DOHH2 (cell line): ENCODE data around the gene TMEM26.

Experiments
- H3F3A ChIP-seq: fragments of 200-600 bp; sonication (generic), shearing (Covaris generic); 2 replicates; pipeline ENCODE4 v1.6.0; 2016; ENCODE audit warnings: antibody characterized with exemption, mild to moderate bottlenecking; ENCODE audit not compliant: control insufficient read depth, insufficient read depth
- H3K27ac ChIP-seq: fragments of 200-600 bp; sonication (generic); 2 replicates; pipeline ENCODE4 v1.5.1; 2014; ENCODE audit warnings: low read depth, mild to moderate bottlenecking, low read length, moderate library complexity
- H3K27me3 ChIP-seq: fragments of 200-600 bp; sonication (generic); 2 replicates; pipeline ENCODE4 v1.6.1; 2014; ENCODE audit warnings: mild to moderate bottlenecking, low read length, mixed read lengths; ENCODE audit not compliant: control insufficient read depth
- H3K36me3 ChIP-seq: fragments of 200-600 bp; sonication (generic); 2 replicates; pipeline ENCODE4 v1.6.1; 2014; ENCODE audit warnings: mild to moderate bottlenecking, low read length, moderate library complexity, mixed read lengths; ENCODE audit not compliant: control insufficient read depth
- H3K4me1 ChIP-seq: fragments of 200-600 bp; sonication (generic); 2 replicates; pipeline ENCODE4 v1.6.1; 2014; ENCODE audit warnings: mild to moderate bottlenecking, low read length, mixed read lengths; ENCODE audit not compliant: control insufficient read depth
- H3K4me2 ChIP-seq: fragments of 200-600 bp; sonication (generic); 2 replicates; pipeline ENCODE4 v1.6.0; 2014; ENCODE audit warnings: mild to moderate bottlenecking, low read length, moderate library complexity
- H3K4me3 ChIP-seq: fragments of 200-600 bp; sonication (generic); 2 replicates; pipeline ENCODE4 v1.5.1; 2014; ENCODE audit warnings: mild to moderate bottlenecking, low read length, mixed read lengths
- H3K79me2 ChIP-seq: fragments of 200-600 bp; sonication (generic); 2 replicates; pipeline ENCODE4 v1.6.1; 2014; ENCODE audit warnings: mild to moderate bottlenecking, low read length, mixed read lengths; ENCODE audit not compliant: control insufficient read depth
- H3K9me2 ChIP-seq: fragments of 200-600 bp; sonication (generic); replicated peaks from 2 replicates; pipeline ENCODE4 v1.6.1; 2014; ENCODE audit warnings: mild to moderate bottlenecking, low read length, mixed read lengths; ENCODE audit not compliant: control insufficient read depth
- H3K9me3 ChIP-seq: fragments of 200-600 bp; sonication (generic); 2 replicates; pipeline ENCODE4 v1.6.1; 2014; ENCODE audit warnings: antibody characterized with exemption, low read length, mixed read lengths; ENCODE audit not compliant: control insufficient read depth, insufficient read depth
- H4K20me1 ChIP-seq: fragments of 200-600 bp; sonication (generic); 2 replicates; pipeline ENCODE4 v1.6.0; 2014; ENCODE audit warnings: low read depth, mild to moderate bottlenecking, antibody characterized with exemption, low read length, moderate library complexity; ENCODE audit not compliant: control insufficient read depth, insufficient read depth
- CTCF ChIP-seq: fragments of 200-600 bp; sonication (generic); IDR thresholded peaks from one replicate; pipeline ENCODE4 v1.5.1; 2014; ENCODE audit warnings: antibody characterized with exemption, mild to moderate bottlenecking, low read depth, low read length; ENCODE audit not compliant: poor library complexity, severe bottlenecking
- EZH2phosphoT487 ChIP-seq: fragments of 200-600 bp; sonication (generic); IDR thresholded peaks from 2 replicates; pipeline ENCODE4 v1.6.1; 2017; ENCODE audit warnings: borderline replicate concordance, mild to moderate bottlenecking, antibody characterized with exemption, low read length, moderate library complexity, mixed read lengths

Gene TMEM26

DNA sequence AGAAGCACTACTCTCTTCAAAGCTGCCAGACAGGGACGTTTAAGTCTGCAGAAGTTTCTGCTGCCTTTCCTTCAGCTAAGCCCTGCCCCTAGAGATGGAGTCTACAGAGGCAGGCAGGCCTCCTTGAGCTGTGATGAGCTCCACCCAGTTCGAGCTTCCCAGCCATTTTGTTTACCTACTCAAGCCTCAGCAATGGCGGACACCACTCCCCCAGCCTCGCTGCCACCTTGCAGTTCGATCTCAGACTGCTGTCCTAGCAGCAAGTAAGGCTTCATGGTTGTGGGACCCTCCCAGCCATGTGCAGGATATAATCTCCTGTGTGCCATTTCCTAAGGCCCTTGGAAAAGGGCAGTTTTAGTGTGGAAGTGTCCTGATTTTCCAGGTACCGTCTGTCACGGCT, 74.3 kb downstream of the TMEM26 start:
- Histone ChIP-seq H3K79me2 (no peaks in the 10 kb centered on the region), H3K27ac (no peak overlapping the region), H3K4me1 (no peaks in the 10 kb centered on the region), H3K27me3 (no peaks in the 10 kb centered on the region), H3K9me2 (no peaks in the 10 kb centered on the region), H3K4me2 (no peak overlapping the region), H4K20me1 (no peaks in the 10 kb centered on the region), H3K4me3 (no peak overlapping the region), H3K9me3 (peaks cover 4% of the 10 kb centered on the region; the same call in 1 of the 2 replicates), H3K36me3 (no peaks in the 10 kb centered on the region), H3F3A (no peaks in the 10 kb centered on the region)
- no peak for TF ChIP-seq CTCF
- TF ChIP-seq EZH2phosphoT487, result no peak

GRCh38 chr10:61376908-61377368, 76.2 kb downstream of the TMEM26 start:
- Histone ChIP-seq H3K4me2 (no peak overlapping the region), H3K4me1 (no peaks in the 10 kb centered on the region), H3K27ac (no peak overlapping the region), H3K9me2 (no peaks in the 10 kb centered on the region), H4K20me1 (no peaks in the 10 kb centered on the region), H3K79me2 (no peaks in the 10 kb centered on the region), H3K27me3 (no peaks in the 10 kb centered on the region), H3K9me3 (peaks cover 4% of the 10 kb centered on the region; the same call in 1 of the 2 replicates), H3F3A (no peaks in the 10 kb centered on the region), H3K4me3 (no peak overlapping the region), H3K36me3 (no peaks in the 10 kb centered on the region)
- no peak for TF ChIP-seq CTCF
- no peak for TF ChIP-seq EZH2phosphoT487

- Histone ChIP-seq H3K27me3 (no peaks in the 10 kb centered on the region), H3F3A (no peaks in the 10 kb centered on the region), H3K79me2 (no peaks in the 10 kb centered on the region), H3K9me2 (no peaks in the 10 kb centered on the region), H3K27ac (no peak overlapping the region), H3K9me3 (peaks cover 4% of the 10 kb centered on the region; the same call in 1 of the 2 replicates), H4K20me1 (no peaks in the 10 kb centered on the region), H3K4me1 (no peaks in the 10 kb centered on the region), H3K36me3 (no peaks in the 10 kb centered on the region), H3K4me3 (no peak overlapping the region), H3K4me2 (no peak overlapping the region)
- TF ChIP-seq EZH2phosphoT487 (no peak), CTCF (no peak)
Measured at GRCh38 chr10:61376377-61376776, 76.8 kb downstream of the TMEM26 start.

DNA sequence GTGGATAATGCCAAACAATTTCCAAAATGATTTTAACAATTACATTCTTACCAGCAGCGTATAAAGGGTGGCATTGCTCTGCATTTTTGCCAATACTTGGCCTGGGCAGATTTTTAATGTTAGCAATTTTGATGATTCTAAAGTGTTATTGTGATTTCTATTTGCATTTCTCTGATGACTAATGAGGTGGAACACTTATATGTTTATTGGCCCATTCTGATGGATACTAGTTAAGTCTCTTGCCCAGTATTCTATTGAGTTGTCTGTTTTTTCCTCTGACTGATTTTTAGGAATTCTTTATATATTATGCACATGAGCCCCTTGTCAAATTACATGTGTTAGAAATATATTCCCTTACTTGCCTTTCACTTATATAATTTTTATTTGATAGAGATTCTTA, 86.8 kb downstream of the TMEM26 start:
- Histone ChIP-seq H3K4me1 (no peaks in the 10 kb centered on the region), H3K9me2 (no peaks in the 10 kb centered on the region; the same call in 1 of the 2 replicates), H3F3A (no peaks in the 10 kb centered on the region), H3K4me2 (no peak overlapping the region), H3K27me3 (no peaks in the 10 kb centered on the region), H3K9me3 (no peaks in the 10 kb centered on the region), H3K4me3 (no peak overlapping the region), H3K79me2 (no peaks in the 10 kb centered on the region), H3K27ac (no peak overlapping the region), H4K20me1 (no peaks in the 10 kb centered on the region), H3K36me3 (no peaks in the 10 kb centered on the region)
- no peak for TF ChIP-seq CTCF
- no peak for TF ChIP-seq EZH2phosphoT487
